ENCODE measurements around the gene MCF2L.

Gene MCF2L

DNA sequence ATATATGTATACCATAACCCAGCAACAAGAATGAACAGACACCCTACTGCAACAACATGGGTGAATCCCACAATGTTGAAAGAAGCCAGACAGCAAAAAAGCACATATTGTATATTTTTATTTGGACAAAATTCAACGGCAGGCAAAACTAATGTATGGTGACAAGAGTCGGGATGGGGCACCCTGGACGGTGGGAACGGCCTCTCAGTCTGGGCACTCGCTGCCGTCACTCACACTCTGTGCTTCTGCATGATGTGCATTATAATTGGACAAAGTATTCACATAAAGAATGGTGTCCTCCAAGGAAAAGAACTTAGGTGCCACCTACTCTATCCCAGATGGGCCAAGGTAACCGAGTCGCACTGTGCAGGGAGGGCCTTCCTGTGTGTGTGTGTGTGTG lies 71.0 kb downstream of the MCF2L start:
- no peak for DNase-seq

DNA sequence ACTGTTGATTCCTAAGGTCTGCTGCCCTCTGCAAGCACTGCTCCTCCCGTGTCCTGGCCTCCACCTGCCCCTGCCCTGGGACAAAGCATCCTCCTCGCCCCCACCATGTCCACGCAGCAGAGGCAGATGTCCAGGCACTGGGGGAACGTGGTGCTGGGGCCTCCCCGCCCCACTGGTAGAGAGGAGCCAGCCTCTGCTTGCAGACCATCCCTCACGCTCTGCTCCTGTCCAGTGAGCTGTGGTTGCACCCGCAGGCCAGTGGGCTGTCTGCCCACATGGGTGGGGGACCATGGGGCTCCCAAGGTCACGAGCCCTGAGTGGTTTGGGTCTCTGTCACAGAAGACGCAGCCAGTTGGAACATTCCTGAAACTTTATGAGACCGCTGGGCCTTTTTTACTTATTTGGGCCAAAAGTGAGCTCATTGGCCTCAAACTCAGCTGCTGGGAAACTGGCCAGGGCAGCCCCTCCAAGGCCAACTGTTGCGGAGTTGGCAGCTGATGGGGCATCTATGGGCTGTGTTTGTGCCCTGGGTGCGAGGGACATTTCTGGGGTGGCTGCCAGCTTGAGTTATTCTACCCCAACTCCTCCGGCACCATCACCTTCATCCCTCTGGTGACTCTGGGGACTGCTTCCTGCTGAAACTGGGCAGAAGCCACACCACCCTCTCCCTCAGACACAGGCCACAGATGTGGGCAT lies 71.7 kb downstream of the MCF2L start:
- no peak for DNase-seq

DNA sequence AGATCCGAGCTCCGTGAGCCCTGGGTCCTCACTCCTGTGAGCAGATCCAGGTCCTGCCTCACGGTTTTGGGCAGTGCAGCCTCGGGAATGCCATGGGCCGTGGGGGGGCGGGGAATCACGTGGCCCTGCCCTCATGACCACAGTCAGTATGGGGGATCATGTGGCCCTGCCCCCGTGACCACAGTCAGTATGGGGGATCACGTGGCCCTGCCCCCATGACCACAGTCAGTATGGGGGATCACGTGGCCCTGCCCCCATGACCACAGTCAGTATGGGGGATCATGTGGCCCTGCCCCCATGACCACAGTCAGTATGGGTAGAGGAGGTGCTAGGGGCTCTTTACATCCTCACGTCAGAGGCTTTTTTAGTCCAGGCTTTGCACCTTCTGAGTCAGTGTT lies 72.3 kb downstream of the MCF2L start:
- no peak for DNase-seq

DNA sequence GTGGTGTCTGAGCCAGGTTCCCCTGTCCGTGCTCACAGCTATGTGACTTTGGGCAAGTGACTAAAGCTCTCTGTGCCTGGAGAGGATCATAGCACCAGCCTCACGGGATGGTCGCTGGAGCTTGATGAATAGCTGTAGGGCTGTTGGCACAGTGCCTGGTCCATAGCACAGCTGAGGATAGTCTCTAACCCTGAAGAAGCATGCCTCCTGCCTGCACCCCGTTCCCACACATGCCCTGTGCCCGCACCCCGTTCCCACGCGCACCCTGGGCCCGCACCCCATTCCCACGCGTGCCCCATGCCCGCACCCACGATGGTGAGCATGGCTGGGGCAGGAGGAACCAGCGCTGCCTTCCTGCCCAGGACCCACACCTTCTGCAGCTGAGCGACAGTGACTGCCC lies 72.9 kb downstream of the MCF2L start:
- DNase-seq = no peak

DNA sequence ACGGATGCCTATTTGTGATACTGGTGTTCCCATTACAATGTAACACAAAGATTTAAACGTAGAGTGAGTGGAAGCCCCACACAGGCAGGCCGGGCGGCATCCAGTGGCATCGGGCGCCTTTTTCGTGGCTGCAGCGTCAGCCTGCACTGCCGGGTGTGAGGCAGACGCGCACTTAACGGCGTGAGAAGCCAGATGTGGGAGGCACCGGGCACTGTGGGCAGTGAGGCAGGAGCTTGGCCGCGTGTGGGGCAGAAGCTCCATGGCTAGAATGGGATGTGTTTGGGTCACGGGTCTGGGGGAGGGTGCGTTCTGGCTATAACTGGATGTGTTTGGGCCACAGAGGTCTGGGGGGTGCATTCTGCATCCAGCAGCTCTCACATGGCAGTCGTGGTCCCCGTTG lies 73.4 kb downstream of the MCF2L start:
- no peak for DNase-seq

DNA sequence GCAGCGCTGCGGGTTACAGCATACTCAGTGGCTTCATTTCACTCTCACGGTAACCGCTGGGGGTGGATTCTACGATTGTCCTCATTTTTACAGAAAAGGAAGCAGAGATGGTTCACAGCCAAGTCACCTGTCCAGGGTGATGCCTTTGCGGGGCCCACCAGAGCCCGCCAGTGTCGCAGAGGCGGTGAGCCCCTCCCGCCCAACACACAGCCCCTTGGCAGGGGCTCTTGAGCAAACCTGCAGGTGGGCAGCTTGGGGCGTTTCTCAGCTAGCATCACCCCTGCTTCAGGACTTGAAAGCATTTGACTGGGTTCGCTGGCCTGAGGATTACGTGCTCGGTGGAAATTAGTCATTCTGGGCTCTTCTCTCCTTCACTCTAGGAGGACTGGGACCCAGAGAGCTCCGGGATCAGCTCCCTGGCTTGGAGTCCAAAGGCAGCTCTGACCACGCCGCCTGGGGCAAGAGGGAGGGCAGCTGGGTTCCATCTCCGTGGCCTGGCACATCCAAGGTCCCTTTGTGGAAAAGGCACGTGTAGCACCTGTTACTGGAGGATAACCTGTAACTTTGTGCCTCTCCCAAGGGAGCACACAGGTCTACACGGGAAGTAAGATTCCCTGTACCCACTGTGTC lies 74.1 kb downstream of the MCF2L start:
- DNase-seq = no peak

DNA sequence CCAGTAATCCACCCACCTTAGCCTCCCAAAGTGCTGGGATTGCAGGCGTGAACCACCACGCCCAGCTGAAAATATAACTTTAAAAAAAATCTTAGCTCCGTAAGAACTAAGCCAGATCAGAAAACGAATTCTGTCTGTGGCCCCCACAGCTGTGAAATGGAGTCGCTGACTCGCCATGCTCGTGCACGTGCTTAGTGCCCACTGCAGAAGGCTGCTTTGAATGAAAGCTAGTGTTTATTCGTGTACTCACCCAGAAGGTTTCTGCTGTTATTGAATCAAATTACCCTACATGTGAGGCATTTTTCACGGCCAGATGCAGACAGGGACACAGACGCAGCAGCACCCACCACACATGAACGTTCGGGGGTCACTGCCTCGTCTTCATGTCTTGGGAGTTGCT lies 74.9 kb downstream of the MCF2L start:
- no peak for DNase-seq

DNA sequence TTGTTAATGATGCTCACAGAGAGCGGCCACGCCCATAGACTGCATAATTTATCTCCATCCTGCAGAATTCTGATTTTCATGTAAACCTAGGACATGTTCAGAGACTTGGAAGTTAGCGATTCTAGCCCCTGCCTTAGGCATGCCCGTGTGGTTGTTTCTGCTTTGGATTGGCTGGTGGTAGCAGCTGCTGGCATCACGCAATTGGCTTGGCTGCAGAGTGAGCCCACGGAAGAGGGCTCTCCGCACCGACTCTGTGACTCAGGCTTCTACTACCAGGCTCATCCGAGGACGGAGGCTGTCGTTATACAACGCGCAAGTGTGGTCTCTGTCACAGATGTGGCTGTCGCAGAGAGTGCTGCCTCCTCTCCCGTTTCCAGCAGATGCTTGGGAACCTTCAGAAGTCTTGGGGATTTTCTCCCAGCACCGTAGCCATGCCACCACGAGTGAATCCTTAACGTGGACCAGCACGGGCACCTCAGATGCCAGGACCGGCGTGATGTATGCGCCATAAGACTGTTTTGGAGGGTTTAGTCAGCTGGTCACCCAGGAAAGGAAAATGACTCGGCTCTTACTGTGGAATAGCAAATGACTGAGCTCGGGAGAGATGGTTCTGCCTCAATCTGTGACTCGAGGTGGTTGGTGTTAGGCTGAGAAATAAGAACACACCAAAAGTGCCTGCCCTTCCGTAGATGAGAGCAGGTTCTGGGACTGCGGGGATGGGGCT lies 75.5 kb downstream of the MCF2L start:
- DNase-seq = no peak

DNA sequence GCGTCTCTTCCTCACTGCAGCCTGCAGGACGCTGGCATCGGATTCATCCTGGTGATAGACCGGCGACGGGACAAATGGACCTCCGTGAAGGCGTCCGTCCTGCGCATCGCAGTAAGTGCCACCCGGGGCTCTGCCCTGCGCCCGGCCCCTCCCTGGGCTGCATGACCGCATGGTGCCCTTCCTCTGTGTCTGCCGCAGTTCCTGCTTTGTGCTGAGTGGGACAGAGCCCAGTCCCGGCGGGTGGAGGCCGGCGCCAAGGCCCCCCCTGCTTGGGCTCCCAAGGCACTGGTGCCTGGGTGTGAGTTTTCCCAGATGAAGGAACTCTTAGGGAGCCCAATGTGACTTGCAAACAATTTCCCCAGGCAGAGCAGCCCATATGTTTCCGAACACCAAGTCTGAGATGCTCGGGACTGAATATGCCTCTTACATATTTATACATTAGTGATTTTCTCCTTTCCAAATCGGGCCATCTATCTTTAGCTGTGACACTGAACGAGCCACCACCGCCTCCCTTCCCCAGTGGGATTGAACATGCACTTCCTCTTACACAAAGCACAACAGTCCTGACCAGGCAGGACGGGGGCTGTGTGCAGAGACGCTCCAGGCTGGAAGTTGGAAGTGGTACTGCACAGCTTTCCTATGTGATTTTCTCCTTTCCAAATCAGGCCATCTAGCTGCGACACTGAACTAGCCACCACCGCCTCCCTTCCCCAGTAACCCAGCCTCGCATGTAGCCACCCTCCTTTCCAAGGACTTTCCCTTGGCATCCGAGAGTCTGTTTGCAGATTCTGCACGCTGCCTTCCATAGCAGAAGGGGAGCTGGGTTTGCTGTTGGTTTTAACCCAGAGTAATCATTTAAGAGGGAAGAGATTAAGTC lies 76.5 kb downstream of the MCF2L start:
- DNase-seq = no peak

DNA sequence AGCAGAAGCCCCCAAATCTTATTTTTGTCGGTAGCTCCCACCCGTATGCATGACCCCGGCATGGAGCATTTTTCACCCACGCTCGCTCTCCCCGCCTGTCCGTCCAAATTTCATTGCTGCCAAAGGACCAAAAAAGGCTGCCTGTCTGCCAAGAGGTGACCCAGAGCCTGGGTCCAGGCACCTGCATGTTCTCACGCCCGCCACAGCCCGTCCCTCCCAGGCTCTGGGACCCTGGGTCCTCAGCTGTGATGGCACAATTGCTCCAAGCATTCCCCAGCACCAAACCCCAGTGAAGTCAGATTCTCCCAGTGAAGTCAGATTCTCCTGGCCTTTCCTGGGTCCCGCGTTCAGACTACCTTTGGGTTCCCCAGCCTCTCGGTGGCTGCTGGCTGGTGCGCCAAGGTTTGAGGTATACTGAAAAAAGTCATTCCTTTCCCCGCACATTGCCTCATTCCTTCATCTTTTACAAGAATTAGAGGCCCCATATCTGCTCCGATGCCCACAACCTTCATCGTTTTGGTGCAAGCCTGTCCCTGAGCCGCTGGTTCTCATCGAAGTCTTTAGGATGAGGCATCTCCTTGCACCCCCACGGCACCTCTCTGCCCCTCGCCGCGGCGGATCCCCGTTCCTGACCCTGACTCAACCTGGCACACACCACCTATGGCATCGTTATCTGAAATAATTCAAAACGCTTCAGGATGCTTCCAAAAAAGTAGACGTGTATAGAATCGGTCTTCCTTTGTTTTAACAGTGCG lies 77.3 kb downstream of the MCF2L start:
- no peak for DNase-seq

DNA sequence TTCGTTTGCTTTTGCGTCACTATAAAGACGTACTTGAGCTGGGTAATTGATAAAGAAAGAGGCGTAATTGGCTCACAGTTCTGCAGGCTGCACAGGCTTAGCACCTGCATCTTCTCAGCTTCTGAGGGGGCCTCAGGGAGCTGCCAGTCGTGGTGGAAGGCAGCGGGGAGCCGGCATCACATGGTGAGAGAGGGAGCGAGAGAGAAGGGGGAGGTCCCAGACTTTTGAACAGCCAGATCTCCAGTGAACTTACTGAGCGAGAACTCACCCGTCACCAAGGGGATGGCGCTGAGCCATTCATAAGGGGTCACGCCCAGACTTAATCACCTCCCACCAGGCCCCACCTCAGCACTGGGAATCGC lies 77.8 kb downstream of the MCF2L start:
- DNase-seq = no peak

DNA sequence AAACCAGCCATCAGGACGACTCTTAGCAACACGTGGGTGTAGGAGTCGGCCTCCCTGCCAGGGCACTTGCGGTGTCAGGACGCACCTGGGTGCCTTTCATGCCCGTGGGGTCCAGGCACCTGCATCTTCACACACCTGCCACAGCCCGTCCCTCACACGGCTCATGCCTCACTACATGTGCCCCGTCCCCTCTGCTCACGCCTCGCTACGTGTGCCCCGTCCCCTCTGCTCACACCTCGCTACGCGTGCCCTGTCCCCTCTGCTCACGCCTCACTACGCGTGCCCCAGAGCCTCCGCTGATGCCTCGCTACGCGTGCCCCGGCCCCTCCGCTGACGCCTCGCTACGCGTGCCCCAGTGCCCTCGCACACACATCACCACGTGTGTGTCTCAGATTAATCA lies 78.6 kb downstream of the MCF2L start:
- DNase-seq = no peak

DNA sequence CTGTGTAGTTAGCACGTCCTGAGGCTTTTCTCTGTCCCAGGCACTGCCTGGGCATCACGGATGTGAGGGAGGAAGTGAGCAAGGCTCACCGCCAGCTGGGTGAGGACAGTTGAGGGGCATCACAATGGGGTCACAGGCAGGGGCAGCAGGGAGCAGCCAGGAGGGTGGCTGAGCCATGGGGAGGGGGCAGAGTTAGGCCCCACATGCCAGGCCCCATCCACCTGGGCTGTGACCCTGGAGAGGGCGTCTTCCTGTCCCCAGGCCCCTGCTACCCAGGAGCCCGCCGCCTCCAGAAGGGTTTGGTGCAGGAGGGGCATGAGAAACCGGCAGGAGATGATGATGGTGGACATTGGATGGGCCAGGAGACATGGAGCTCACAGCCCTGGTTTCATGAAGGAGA lies 79.8 kb downstream of the MCF2L start:
- no peak for DNase-seq

DNA sequence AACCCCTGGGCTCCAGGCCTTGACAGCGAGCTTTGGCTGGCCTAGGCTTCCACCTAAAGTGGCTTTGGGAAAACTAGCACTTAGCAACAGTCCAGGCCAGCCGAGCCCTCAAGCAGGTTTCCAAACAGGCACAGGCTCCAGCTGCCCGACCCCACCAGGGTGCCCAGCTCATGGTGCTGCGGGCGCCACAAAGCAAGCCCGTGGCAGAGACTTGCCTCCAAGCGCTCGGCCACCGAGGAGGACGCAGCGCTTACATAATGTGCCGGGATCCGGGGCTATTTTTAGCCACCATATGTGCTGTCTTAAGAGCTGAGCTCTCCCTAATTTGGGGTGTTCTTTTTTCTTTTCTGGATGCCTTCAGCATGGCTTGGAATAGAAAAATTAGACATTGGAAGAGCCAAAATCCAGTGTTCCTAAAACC lies 80.5 kb downstream of the MCF2L start:
- DNase-seq = no peak

DNA sequence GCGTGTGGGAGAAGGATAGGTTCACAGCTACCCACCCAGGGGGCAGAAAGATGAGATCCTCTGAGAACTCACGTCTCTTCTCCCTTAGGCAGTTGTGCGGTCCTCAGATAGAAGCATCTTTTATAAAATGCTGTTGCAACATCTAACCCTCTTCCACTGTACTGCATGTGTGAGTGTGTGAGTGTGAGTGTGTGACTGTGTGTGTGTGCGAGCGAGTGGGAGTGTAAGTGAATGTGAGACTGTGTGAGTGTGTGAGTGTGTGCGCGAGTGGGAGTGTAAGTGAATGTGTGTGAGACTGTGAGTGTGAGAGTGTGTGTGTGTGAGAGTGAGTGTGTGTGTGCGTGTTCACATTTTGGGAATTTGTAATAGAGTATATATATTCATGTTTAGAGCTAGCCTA lies 81.0 kb downstream of the MCF2L start:
- DNase-seq = no peak

DNA sequence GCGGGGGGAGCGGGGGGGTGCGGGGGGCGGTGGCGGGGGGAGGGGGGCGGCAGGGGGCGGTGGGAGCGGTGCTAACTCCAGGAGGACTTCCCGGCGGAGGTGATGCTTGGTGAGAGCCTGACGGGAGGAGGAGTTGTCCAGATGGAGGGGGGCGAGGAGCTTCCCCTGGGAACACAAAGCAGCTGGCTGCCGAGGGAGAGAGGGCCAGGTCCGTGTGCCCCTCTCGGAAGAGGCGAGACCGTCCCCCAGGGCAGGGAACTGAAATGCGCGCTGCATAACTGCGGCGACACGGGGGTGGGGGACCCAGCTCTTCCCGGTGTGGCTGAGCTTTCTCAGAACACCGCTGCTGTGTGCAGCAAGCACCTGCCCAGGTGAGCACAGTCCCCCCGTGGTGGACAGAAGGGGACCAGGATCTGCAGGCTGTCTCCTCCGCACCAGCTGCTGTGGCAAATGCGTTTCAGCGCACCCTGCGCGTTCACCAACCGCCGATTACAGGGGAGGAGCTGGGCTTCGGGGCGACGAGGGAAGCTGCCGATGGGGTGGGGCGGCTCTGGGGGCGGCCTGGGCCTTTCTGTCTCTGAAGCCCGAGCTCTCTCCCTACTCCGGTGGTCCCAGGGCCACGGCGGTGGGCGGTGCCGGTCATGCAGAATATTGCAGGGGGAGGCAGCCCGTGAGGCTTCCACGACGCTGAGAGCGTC lies 81.9 kb downstream of the MCF2L start:
- no peak for DNase-seq

DNA sequence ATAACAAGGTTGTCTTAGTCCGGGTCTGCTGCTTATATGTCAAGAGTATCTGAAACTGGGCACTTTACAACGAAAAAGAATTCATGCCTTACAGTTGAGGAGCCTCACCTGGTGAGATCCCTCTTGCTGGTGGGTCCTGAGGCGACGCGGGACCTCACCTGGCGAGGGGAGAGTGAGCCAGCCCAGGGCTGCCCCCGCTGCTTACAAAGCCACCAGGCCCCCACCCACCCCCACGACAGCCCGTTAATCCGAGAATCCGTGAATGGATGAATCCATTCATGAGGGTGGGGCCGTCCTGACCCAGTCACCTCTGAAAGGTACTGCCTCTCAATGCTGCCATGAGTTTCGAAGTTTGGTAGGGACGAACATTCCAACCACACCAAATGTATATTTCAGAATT lies 82.6 kb downstream of the MCF2L start:
- no peak for DNase-seq

DNA sequence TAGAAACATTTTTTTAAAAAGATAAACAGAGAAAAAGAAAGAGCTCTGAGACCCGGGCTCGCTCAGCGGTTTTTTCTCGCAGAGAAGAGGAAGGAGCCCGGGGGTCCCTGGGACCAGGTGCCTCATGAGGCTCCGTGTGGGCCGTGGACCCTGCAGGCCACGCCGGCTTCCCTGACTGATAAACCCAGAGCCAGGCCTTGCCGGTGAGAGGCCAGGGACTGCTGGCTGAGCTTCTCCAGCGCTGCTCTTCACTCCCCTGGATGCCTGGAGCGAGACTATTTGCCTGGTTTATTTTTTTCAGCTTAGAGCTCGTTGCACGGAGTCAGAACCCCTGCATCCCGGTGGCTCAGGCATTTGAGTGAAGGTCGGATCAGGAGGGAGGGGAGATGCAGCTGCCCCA lies 83.2 kb downstream of the MCF2L start:
- DNase-seq = no peak

DNA sequence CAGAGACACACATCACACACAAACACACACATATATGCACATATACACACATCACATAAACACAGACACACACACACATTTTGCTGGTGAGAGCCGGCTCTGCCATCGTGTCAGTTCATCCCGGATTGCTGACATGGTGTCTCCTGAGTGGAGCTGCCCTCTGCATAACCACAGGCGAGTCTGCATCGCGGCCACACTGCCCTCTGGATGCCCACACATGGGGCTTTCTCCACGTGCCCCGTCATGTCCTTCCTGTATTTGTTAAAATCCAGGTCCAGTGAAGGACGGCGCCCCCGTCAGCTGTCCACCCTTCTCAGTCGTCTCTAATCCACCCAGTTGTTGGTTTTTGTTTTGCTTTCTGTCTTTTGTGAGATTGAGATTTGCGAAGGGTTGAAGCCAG lies 84.0 kb downstream of the MCF2L start:
- DNase-seq = no peak

DNA sequence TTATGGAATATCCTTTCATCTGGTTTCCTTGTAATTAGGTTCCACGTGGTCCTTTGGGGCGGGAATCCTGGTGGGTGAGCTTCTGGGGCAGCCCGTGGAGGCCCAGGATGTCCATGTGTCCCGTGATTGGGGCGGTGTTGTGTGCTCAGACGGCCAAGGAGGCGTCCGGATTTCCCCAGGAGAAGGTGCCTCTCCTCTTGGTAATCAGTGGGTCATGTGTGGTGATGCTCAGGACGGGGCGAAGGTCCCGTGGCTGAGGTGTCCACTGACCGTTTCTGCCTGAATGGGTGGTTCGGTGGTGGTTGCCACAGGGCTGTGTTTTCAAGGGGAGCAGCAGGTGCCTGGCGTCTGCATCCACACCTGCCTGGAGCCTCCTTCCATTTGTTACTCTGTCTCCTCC lies 84.4 kb downstream of the MCF2L start:
- no peak for DNase-seq

DNA sequence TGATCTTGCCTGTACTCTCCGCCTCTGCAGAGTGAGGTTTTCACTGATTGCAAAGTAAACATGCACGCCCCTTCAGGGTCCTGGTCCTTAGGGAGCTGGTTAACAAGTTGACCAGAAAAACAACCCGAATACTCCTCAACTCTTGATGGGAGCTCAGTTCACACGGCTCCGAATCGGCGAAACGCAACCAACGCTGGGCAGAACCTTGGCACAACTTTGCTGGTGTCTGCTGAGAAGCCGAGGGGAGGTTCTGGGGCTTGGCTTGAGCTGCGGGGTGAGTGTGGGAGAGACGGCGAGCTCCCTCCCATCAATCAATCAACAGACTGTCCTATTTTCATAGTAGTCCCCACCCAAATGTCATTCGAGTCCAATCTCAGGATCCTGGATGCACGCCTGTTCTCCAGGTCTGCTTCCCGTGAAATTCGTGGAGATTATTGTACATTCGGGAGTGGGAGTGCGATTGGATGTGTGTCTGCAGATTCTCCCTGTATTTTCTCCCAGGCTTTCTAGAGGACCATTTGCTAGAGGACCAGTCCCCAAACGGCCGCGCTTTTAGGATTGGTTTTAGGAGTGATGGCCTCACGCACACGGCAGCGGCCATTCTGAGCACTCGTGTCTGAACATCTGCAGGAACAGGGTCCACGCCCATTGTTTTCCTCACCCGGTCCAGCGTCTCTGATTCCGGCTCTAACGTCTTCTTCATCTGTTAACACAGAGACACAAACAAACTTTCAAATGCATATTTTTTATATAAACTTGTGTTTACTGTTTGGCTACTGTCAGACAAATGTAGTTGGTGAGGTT lies 85.0 kb downstream of the MCF2L start:
- no peak for DNase-seq
